HepG2 (cell line): Measurements from ENCODE around the gene FCGBP. TPM values are rescaled to one million over a fixed set of nuclear protein-coding genes. Genes with fewer than 3 reads are reported as not detected.
"Not testable (repeated sequence)": the region's sequence is repeated elsewhere in the genome, so short reads cannot be mapped to it uniquely, and the experiment has no call there.

Source experiments
- ATAC-seq: fragments of 200-7000 bp; cut with Tn5 transposase; 3 replicates; pipeline ENCODE4 v1.9.1; 2020; ENCODE audit warnings: mild to moderate bottlenecking, moderate library complexity
- BruUV-seq: library from RNA; stranded (reverse); fragments of 400-500 nt; replicated peaks from 2 replicates; lab custom pipeline; 2021; lab: Mats Ljungman, UMichigan
- CTCF ChIA-PET: fragments of 300-600 bp; formaldehyde crosslinking; extraction: SDS; loops from one replicate; lab custom pipeline; 2021; ENCODE audit warnings: low total read pairs, inconsistent platforms, low intra/inter-chr PET ratio; lab: Yijun Ruan, JAX
- POLR2A ChIA-PET: fragments of 350-600 bp; sonication (Branson Sonifier 250); formaldehyde crosslinking; loops from one replicate; lab custom pipeline; 2020; ENCODE audit warnings: antibody characterized with exemption, inconsistent platforms; lab: Yijun Ruan, JAX
- DNase-seq: peaks from one replicate; pipeline ENCODE4 v3.0.0-alpha.2; 2015; ENCODE audit warnings: low spot score
- FAIRE-seq: peaks from 3 replicates; lab custom pipeline; 2011; peaks lifted over from hg19 to GRCh38; lab: Jason Lieb, UNC
- H2AFZ ChIP-seq: one replicate; pipeline ENCODE4 v1.6.1; 2011; ENCODE audit warnings: low read length, inconsistent platforms
- H3K27ac ChIP-seq: fragments of 300-600 bp; 3 replicates; pipeline ENCODE4 v1.8.0; 2011; ENCODE audit warnings: mixed run types, mild to moderate bottlenecking, mixed read lengths, low read length, inconsistent platforms; ENCODE audit not compliant: insufficient read depth; ENCODE audit errors: extremely low read length
- H3K27me3 ChIP-seq, 2 experiments: fragments of 200-600 bp in 1 of 2; 2 replicates in 1 of 2; 3 replicates in 1 of 2; pipeline versions ENCODE4 v1.6.0 to v1.8.0; 2011; ENCODE audit warnings: low read length in 2 of 2, mild to moderate bottlenecking in 2 of 2, moderate library complexity in 2 of 2, inconsistent platforms in 1 of 2; ENCODE audit not compliant: insufficient read depth in 2 of 2, control insufficient read depth in 1 of 2
- H3K36me3 ChIP-seq, 2 experiments: fragments of 200-600 bp in 1 of 2; replicated peaks in 1 of 2; 2 replicates in 1 of 2; 3 replicates in 1 of 2; pipeline versions ENCODE4 v1.5.1 to v1.8.0; 2011; ENCODE audit warnings: low read length in 2 of 2, inconsistent platforms in 1 of 2; ENCODE audit not compliant: insufficient read depth in 2 of 2, control insufficient read depth in 1 of 2
- H3K4me1 ChIP-seq: 2 replicates; pipeline ENCODE4 v1.5.1; 2012; ENCODE audit warnings: low read length, inconsistent platforms; ENCODE audit not compliant: insufficient read depth
- H3K4me2 ChIP-seq: 2 replicates; pipeline ENCODE4 v1.6.0; 2011; ENCODE audit warnings: low read depth, low read length, inconsistent platforms
- H3K4me3 ChIP-seq, 3 experiments: fragments of 200-600 bp in 1 of 3; sonication (generic), shearing (Covaris generic) in 1 of 3; replicated peaks in 1 of 3; 2 replicates each; pipeline ENCODE4 v1.5.1; 2011 to 2016; ENCODE audit warnings: low read length in 3 of 3, inconsistent platforms in 2 of 3, low read depth in 2 of 3, mild to moderate bottlenecking in 2 of 3, control low read depth in 1 of 3, mixed read lengths in 1 of 3; ENCODE audit not compliant: insufficient read depth in 1 of 3
- H3K79me2 ChIP-seq: one replicate; pipeline ENCODE4 v1.6.1; 2011; ENCODE audit warnings: low read length, inconsistent platforms; ENCODE audit not compliant: insufficient read depth
- H3K9ac ChIP-seq: 2 replicates; pipeline ENCODE4 v1.6.0; 2011; ENCODE audit warnings: mild to moderate bottlenecking, low read depth, low read length, inconsistent platforms; ENCODE audit not compliant: insufficient read depth
- H3K9me3 ChIP-seq: 2 replicates; pipeline ENCODE4 v1.5.1; 2012; ENCODE audit warnings: mild to moderate bottlenecking, low read length
- H4K20me1 ChIP-seq: 2 replicates; pipeline ENCODE4 v1.6.0; 2011; ENCODE audit warnings: inconsistent platforms, mild to moderate bottlenecking, low read length, moderate library complexity; ENCODE audit not compliant: insufficient read depth
- DMAP1 ChIP-seq: IDR thresholded peaks from 2 replicates; pipeline ENCODE4 v1.6.1; 2016
- ELF3 ChIP-seq: IDR thresholded peaks from 2 replicates; pipeline ENCODE4 v1.6.1; 2016; ENCODE audit warnings: missing genetic modification reagents, missing compliant biosample characterization
- ERF ChIP-seq: IDR thresholded peaks from 2 replicates; pipeline ENCODE4 v1.6.1; 2018; ENCODE audit warnings: missing biosample characterization, missing genetic modification reagents
- FOXA3 ChIP-seq: IDR thresholded peaks from 2 replicates; pipeline ENCODE4 v1.6.1; 2016; ENCODE audit warnings: missing genetic modification reagents, missing compliant biosample characterization
- FOXK1 ChIP-seq: sonication (generic); formaldehyde crosslinking; IDR thresholded peaks from 2 replicates; pipeline ENCODE4 v1.4.0; 2020; ENCODE audit warnings: low read depth, missing genetic modification reagents, borderline replicate concordance
- FOXO1 ChIP-seq: sonication (generic); formaldehyde crosslinking; IDR thresholded peaks from 2 replicates; pipeline ENCODE4 v1.4.0; 2020; ENCODE audit warnings: missing genetic modification reagents
- FOXP1 ChIP-seq, 2 experiments: fragments of 450-650 bp in 1 of 2; IDR thresholded peaks; 2 replicates each; pipeline ENCODE4 v1.6.1; 2017 to 2018; ENCODE audit warnings: antibody characterized with exemption in 1 of 2
- GATAD2A ChIP-seq: IDR thresholded peaks from 2 replicates; pipeline ENCODE4 v1.6.1; 2016
- HMG20A ChIP-seq: IDR thresholded peaks from 2 replicates; pipeline ENCODE4 v1.6.1; 2016; ENCODE audit warnings: borderline replicate concordance
- HNF4A ChIP-seq: sonication (generic); formaldehyde crosslinking; IDR thresholded peaks from 2 replicates; pipeline ENCODE4 v1.4.0; 2020; ENCODE audit warnings: missing genetic modification reagents
- IRF2 ChIP-seq: IDR thresholded peaks from 2 replicates; pipeline ENCODE4 v1.6.1; 2018; ENCODE audit warnings: missing genetic modification reagents, missing compliant biosample characterization
- ISL2 ChIP-seq: sonication (generic); formaldehyde crosslinking; IDR thresholded peaks from 2 replicates; pipeline ENCODE4 v1.5.0; 2020; ENCODE audit warnings: missing genetic modification reagents
- KAT8 ChIP-seq: IDR thresholded peaks from 2 replicates; pipeline ENCODE4 v1.6.1; 2016; ENCODE audit warnings: missing genetic modification reagents, missing compliant biosample characterization
- KDM6A ChIP-seq: IDR thresholded peaks from 2 replicates; pipeline ENCODE4 v1.6.1; 2016; ENCODE audit warnings: low read depth
- KLF16 ChIP-seq, 2 experiments: sonication (generic) in 1 of 2; formaldehyde crosslinking in 1 of 2; IDR thresholded peaks; 2 replicates each; pipeline versions ENCODE4 v1.6.1 to v1.8.0; 2016 to 2023; ENCODE audit warnings: missing genetic modification reagents in 2 of 2, missing compliant biosample characterization in 1 of 2
- MED1 ChIP-seq: sonication (generic); formaldehyde crosslinking; IDR thresholded peaks from 2 replicates; pipeline ENCODE4 v1.4.0; 2020; ENCODE audit warnings: missing genetic modification reagents
- NCOA2 ChIP-seq: sonication (generic); formaldehyde crosslinking; IDR thresholded peaks from 2 replicates; pipeline ENCODE4 v1.8.0; 2022; ENCODE audit warnings: inconsistent platforms
- NR2F1 ChIP-seq, 2 experiments: fragments of 450-650 bp in 1 of 2; formaldehyde crosslinking in 1 of 2; IDR thresholded peaks; 2 replicates each; pipeline versions ENCODE4 v1.5.0 to v1.6.1; 2016 to 2020; ENCODE audit warnings: mild to moderate bottlenecking in 1 of 2, missing compliant biosample characterization in 1 of 2, missing genetic modification reagents in 1 of 2, moderate library complexity in 1 of 2
- RARA ChIP-seq: IDR thresholded peaks from 2 replicates; pipeline ENCODE4 v1.6.1; 2016; ENCODE audit warnings: missing genetic modification reagents, missing compliant biosample characterization
- RXRA ChIP-seq: sonication (generic); formaldehyde crosslinking; IDR thresholded peaks from 2 replicates; pipeline ENCODE4 v1.5.1; 2020; ENCODE audit warnings: missing genetic modification reagents
- SAP130 ChIP-seq: IDR thresholded peaks from 2 replicates; pipeline ENCODE4 v1.6.1; 2016; ENCODE audit warnings: low read depth
- SIX1 ChIP-seq: sonication (generic); formaldehyde crosslinking; IDR thresholded peaks from 2 replicates; pipeline ENCODE4 v1.4.0; 2020; ENCODE audit warnings: missing genetic modification reagents, borderline replicate concordance
- THAP11 ChIP-seq: IDR thresholded peaks from 2 replicates; pipeline ENCODE4 v1.6.1; 2016; ENCODE audit warnings: missing biosample characterization, missing genetic modification reagents
- ZNF792 ChIP-seq: IDR thresholded peaks from 2 replicates; pipeline ENCODE4 v1.6.1; 2016
- whole genome bisulfite sequencing: methylation state at CpG from one replicate; pipeline ENCODE4 v1.1.6; 2017; ENCODE audit warnings: low lambda C conversion rate; 5-methylcytosine and 5-hydroxymethylcytosine counted together
- in situ Hi-C: cut with HindIII; loops from 2 replicates; pipeline ENCODE4 v1.10.0; 2017; ENCODE audit warnings: low pct_unique_long_range_greater_than_20kb; ENCODE audit not compliant: extremely low pct_ligation_motif_present
- intact Hi-C: fragments of 100-400 bp; cut with micrococcal nuclease; formaldehyde crosslinking; loops from one replicate; pipeline ENCODE4 v1.10.0; 2022; ENCODE audit not compliant: unreplicated experiment
- polyA plus RNA-seq, 8 experiments: library from polyadenylated mRNA; depleted of rRNA in 3 of 8; stranded (reverse) in 7 of 8; unstranded in 1 of 8; fragments of >200 nt; fragmentation: Illumina TruSeq in 4 of 8; extraction: Trizol in 4 of 8; gene quantifications; 2 replicates each; pipeline versions ENCODE4 v1.2.1 to v1.2.3, GENCODE V29; 2011 to 2016; ENCODE audit warnings: low read depth in 4 of 8, missing spikeins in 1 of 8, mixed read lengths in 1 of 8; ENCODE audit not compliant: insufficient read depth in 1 of 8
- total RNA-seq, 5 experiments: library from RNA; depleted of rRNA; stranded (reverse); fragments of >200 nt; fragmentation: Illumina TruSeq; extraction: Trizol; gene quantifications; 2 replicates each; pipeline ENCODE4 v1.2.3, GENCODE V29; 2016; ENCODE audit warnings: low read depth in 1 of 5
- TF ChIP-seq, protein P1 (sequence below): IDR thresholded peaks from 2 replicates; pipeline ENCODE4 v1.6.1; 2016
- TF ChIP-seq, protein P2 (sequence below): sonication (generic); formaldehyde crosslinking; IDR thresholded peaks from 2 replicates; pipeline ENCODE4 v1.4.0; 2020; ENCODE audit warnings: missing genetic modification reagents

Gene FCGBP
- total and polyA plus RNA-seq, 2 of the 13 experiments (the other 11 are each of a cell fraction or from before 2014, with no cell fraction given): 1.3 to 7.0 TPM

DNA sequence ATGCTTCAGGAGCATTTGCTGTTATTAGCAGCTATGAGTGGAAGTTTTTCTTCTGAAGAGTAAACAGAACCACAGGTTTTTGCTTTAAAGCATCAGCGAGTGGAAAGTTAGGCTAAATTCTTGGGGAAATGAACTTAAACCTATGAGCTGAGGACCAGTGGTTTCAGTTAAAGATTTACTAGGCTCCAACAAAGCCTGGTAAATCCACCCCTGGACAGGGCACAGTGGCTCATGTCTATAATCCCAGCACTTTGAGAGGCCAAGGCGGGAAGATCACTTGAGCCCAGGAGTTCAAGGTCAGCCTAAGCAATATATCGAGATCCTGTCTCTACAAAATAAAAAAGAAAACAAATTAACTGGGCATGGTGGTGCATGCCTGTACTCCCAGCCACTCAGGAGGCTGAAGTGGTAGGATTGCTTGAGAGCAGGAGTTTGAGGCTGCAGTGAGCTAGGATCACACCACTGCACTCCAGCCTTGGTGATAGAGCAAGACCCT lies 46.9 kb downstream of the FCGBP start:
- Histone ChIP-seq H3K27ac (peak overlapping the region; percentile 57), H3K4me1 (peaks cover 34% of the 10 kb centered on the region), H3K4me2 (peak overlapping the region; percentile 27; the same call in 1 of the 2 replicates)
- H3K27me3 ChIP-seq; H3K4me3 ChIP-seq; H3K36me3 ChIP-seq; intact Hi-C loops; BruUV-seq; H3K79me2 ChIP-seq; CTCF ChIA-PET; POLR2A ChIA-PET; H3K9ac ChIP-seq; in situ Hi-C loops; H2AFZ ChIP-seq; DNase-seq; H3K9me3 ChIP-seq; H4K20me1 ChIP-seq; TF ChIP-seq FOXP1 (IDR thresholded peaks at IDR 0.05): not testable (repeated sequence)
- peak; percentile 91 for ATAC-seq
- WGBS: 2% methylated on average over 2 of the region's 3 CpGs
- FAIRE-seq: peak; percentile 94
- TF ChIP-seq SIX1: 0 out of 2 replicates have a peak, but pooled peaks have one; percentile 20
- TF ChIP-seq ERF (CRISPR knock-in tag): peak; percentile 40; the same call in 1 of the 2 replicates
- TF ChIP-seq KLF16 (CRISPR knock-in tag; IDR thresholded peaks at IDR 0.05): 0 out of 4 replicates have a peak, but pooled peaks of 1 of the 2 experiments have one; percentile 24
- TF ChIP-seq NCOA2 (CRISPR knock-in tag): peak; percentile 79
- TF ChIP-seq ISL2 (CRISPR knock-in tag): 0 out of 2 replicates have a peak, but pooled peaks have one; percentile 33
- peak; percentile 48; the same call in 1 of the 2 replicates for TF ChIP-seq HMG20A (CRISPR knock-in tag)
- TF ChIP-seq, protein P1, sequence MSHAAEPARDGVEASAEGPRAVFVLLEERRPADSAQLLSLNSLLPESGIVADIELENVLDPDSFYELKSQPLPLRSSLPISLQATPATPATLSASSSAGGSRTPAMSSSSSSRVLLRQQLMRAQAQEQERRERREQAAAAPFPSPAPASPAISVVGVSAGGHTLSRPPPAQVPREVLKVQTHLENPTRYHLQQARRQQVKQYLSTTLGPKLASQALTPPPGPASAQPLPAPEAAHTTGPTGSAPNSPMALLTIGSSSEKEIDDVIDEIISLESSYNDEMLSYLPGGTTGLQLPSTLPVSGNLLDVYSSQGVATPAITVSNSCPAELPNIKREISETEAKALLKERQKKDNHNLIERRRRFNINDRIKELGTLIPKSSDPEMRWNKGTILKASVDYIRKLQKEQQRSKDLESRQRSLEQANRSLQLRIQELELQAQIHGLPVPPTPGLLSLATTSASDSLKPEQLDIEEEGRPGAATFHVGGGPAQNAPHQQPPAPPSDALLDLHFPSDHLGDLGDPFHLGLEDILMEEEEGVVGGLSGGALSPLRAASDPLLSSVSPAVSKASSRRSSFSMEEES: peak; percentile 31; the same call in 1 of the 2 replicates
- TF ChIP-seq FOXA3: peak; percentile 55
- TF ChIP-seq HNF4A (CRISPR knock-in tag): peak; percentile 71
- TF ChIP-seq NR2F1 (CRISPR knock-in tag; IDR thresholded peaks at IDR 0.05): peak in 1 of 2 experiments; percentile 35; a peak in 1 of 4 replicates
- TF ChIP-seq, protein P2, sequence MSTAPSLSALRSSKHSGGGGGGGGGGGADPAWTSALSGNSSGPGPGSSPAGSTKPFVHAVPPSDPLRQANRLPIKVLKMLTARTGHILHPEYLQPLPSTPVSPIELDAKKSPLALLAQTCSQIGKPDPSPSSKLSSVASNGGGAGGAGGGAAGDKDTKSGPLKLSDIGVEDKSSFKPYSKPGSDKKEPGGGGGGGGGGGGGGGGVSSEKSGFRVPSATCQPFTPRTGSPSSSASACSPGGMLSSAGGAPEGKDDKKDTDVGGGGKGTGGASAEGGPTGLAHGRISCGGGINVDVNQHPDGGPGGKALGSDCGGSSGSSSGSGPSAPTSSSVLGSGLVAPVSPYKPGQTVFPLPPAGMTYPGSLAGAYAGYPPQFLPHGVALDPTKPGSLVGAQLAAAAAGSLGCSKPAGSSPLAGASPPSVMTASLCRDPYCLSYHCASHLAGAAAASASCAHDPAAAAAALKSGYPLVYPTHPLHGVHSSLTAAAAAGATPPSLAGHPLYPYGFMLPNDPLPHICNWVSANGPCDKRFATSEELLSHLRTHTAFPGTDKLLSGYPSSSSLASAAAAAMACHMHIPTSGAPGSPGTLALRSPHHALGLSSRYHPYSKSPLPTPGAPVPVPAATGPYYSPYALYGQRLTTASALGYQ (CRISPR knock-in tag): 0 out of 2 replicates have a peak, but pooled peaks have one; percentile 19
- peak; percentile 91 for TF ChIP-seq RARA (CRISPR knock-in tag)
- TF ChIP-seq FOXK1 (CRISPR knock-in tag): 0 out of 2 replicates have a peak, but pooled peaks have one; percentile 35
- TF ChIP-seq FOXP1 (CRISPR knock-in tag; IDR thresholded peaks at IDR 0.05): peak; percentile 35; the same call in 1 of the 2 replicates
- peak; percentile 68; the same call in 1 of the 2 replicates for TF ChIP-seq FOXO1
- TF ChIP-seq RXRA (CRISPR knock-in tag): peak; percentile 57; the same call in 1 of the 2 replicates
- TF ChIP-seq KAT8: 0 out of 2 replicates have a peak, but pooled peaks have one; percentile 31
- TF ChIP-seq ZNF792 (CRISPR knock-in tag): 0 out of 2 replicates have a peak, but pooled peaks have one; percentile 31
- TF ChIP-seq IRF2: peak; percentile 38; the same call in 1 of the 2 replicates
- TF ChIP-seq ELF3 (CRISPR knock-in tag): peak; percentile 41; the same call in 1 of the 2 replicates
- TF ChIP-seq SAP130 (CRISPR knock-in tag): peak; percentile 52
- TF ChIP-seq DMAP1: 0 out of 2 replicates have a peak, but pooled peaks have one; percentile 33
- peak; percentile 48 for TF ChIP-seq THAP11
- peak; percentile 79 for TF ChIP-seq GATAD2A
- peak; percentile 73 for TF ChIP-seq MED1
- TF ChIP-seq KDM6A (CRISPR knock-in tag): peak; percentile 59; the same call in 1 of the 2 replicates
